ENCODE results near the gene KIF24.

Gene KIF24

GRCh38 chr9:34332076-34332964 is 3.3 kb upstream of the KIF24 start:
- DNase-seq (ENCODE audit: low spot score): no peak
- peak; percentile 14 for TF ChIP-seq CTCF (IDR thresholded peaks at IDR 0.05)
- Histone ChIP-seq H3K27ac (no peak overlapping the region), H3K4me3 (no peak overlapping the region)

- no peak overlapping the region for H3K27ac ChIP-seq
- DNase-seq (ENCODE audit: low spot score): no peak
- no peak for TF ChIP-seq CTCF (IDR thresholded peaks at IDR 0.05)
- no peak overlapping the region for H3K4me3 ChIP-seq
These were observed 2.1 kb upstream of the KIF24 start for GRCh38 chr9:34331196-34331595.

GRCh38 chr9:34328500-34328986 is 525 bp downstream of the KIF24 start:
- DNase-seq (ENCODE audit: low spot score): no peak
- Histone ChIP-seq H3K4me3 (peak overlapping the region; percentile 89), H3K27ac (peak overlapping the region in 1 of 2 donors; percentile 64)
- no peak for TF ChIP-seq CTCF (IDR thresholded peaks at IDR 0.05)

GRCh38 chr9:34326690-34327089 is 2.4 kb downstream of the KIF24 start:
- Histone ChIP-seq H3K27ac (no peak overlapping the region), H3K4me3 (no peak overlapping the region)
- no peak for DNase-seq (ENCODE audit: low spot score)
- no peak for TF ChIP-seq CTCF (IDR thresholded peaks at IDR 0.05)

- Histone ChIP-seq H3K4me3 (no peak overlapping the region), H3K27ac (no peak overlapping the region)
- DNase-seq (ENCODE audit: low spot score): no peak
- no peak for TF ChIP-seq CTCF (IDR thresholded peaks at IDR 0.05)
These were observed 6.0 kb downstream of the KIF24 start for GRCh38 chr9:34322899-34323591.

GRCh38 chr9:34321451-34321850 is 7.6 kb downstream of the KIF24 start:
- TF ChIP-seq CTCF (IDR thresholded peaks at IDR 0.05): no peak
- H3K4me3 ChIP-seq: no peak overlapping the region
- DNase-seq (ENCODE audit: low spot score): no peak
- no peak overlapping the region for H3K27ac ChIP-seq
